H1 (cell line): ENCODE results near the gene MACROD2. TPM values are rescaled to one million over a fixed set of nuclear protein-coding genes. Genes with fewer than 3 reads are reported as not detected.

Experiments used
- CTCF ChIA-PET: fragments of 300-600 bp; sonication (Branson Sonifier 250); formaldehyde crosslinking; loops from one replicate; lab custom pipeline; 2021; ENCODE audit not compliant: partially characterized antibody; lab: Charles Lee
- POLR2A ChIA-PET: fragments of 300-600 bp; sonication (Branson Sonifier 250); formaldehyde crosslinking; loops from one replicate; lab custom pipeline; 2021; ENCODE audit warnings: inconsistent platforms; ENCODE audit not compliant: partially characterized antibody; lab: Charles Lee
- DNase-seq, 2 experiments: peaks; one replicate each; pipeline versions ENCODE4 v3.0.0 to v3.0.0-alpha.2; 2010 to 2022; ENCODE audit warnings: low spot score in 2 of 2, low read depth in 1 of 2, mixed read lengths in 1 of 2
- FAIRE-seq: peaks from 2 replicates; lab custom pipeline; 2011; peaks lifted over from hg19 to GRCh38; lab: Jason Lieb, UNC
- H2AFZ ChIP-seq: 2 replicates; pipeline ENCODE4 v1.8.1; 2012; ENCODE audit warnings: low read length, inconsistent platforms
- H2AK5ac ChIP-seq: 2 replicates; pipeline ENCODE4 v1.6.1; 2013; ENCODE audit warnings: low read depth, low read length
- H2BK120ac ChIP-seq: replicated peaks from 2 replicates; pipeline ENCODE3; 2013; ENCODE audit warnings: low read depth, low read length, inconsistent platforms
- H2BK12ac ChIP-seq: 2 replicates; pipeline ENCODE4 v1.6.1; 2013; ENCODE audit warnings: low read depth, low read length
- H2BK15ac ChIP-seq: 2 replicates; pipeline ENCODE4 v1.6.1; 2013; ENCODE audit warnings: low read length
- H2BK20ac ChIP-seq: 2 replicates; pipeline ENCODE4 v1.6.1; 2013; ENCODE audit warnings: low read length
- H2BK5ac ChIP-seq: 2 replicates; pipeline ENCODE4 v1.6.1; 2013; ENCODE audit warnings: low read depth, low read length
- H3K14ac ChIP-seq: 2 replicates; pipeline ENCODE4 v1.6.1; 2013; ENCODE audit warnings: inconsistent platforms; ENCODE audit not compliant: insufficient read length
- H3K18ac ChIP-seq: 2 replicates; pipeline ENCODE4 v1.6.1; 2013; ENCODE audit warnings: low read length; ENCODE audit errors: extremely low read depth
- H3K23ac ChIP-seq: 2 replicates; pipeline ENCODE4 v1.6.1; 2013; ENCODE audit warnings: inconsistent platforms; ENCODE audit not compliant: insufficient read length
- H3K23me2 ChIP-seq: 2 replicates; pipeline ENCODE4 v1.6.1; 2013; ENCODE audit warnings: low read depth, low read length
- H3K27ac ChIP-seq: 2 replicates; pipeline ENCODE4 v1.6.1; 2011; ENCODE audit warnings: low read depth, low read length, inconsistent platforms
- H3K27me3 ChIP-seq, 4 experiments: replicated peaks in 1 of 4; 1 replicate in 1 of 4; 2 replicates in 3 of 4; pipeline versions ENCODE4 v1.6.1 to v1.8.1; 2011 to 2013; ENCODE audit warnings: low read length in 3 of 4, mild to moderate bottlenecking in 3 of 4, inconsistent platforms in 2 of 4, mixed read lengths in 2 of 4, moderate library complexity in 1 of 4; ENCODE audit not compliant: control insufficient read depth in 3 of 4, insufficient read depth in 3 of 4; ENCODE audit errors: extremely low read depth in 1 of 4
- H3K36me3 ChIP-seq, 4 experiments: 2 replicates each; pipeline versions ENCODE4 v1.6.1 to v1.8.1; 2011 to 2013; ENCODE audit warnings: mild to moderate bottlenecking in 4 of 4, low read length in 3 of 4, moderate library complexity in 2 of 4, control low read depth in 1 of 4, inconsistent platforms in 1 of 4; ENCODE audit not compliant: insufficient read depth in 4 of 4, control insufficient read depth in 2 of 4
- H3K4ac ChIP-seq: replicated peaks from 2 replicates; pipeline ENCODE3; 2013; ENCODE audit warnings: low read length, low read depth, mixed read lengths, inconsistent platforms; ENCODE audit not compliant: insufficient read length
- H3K4me1 ChIP-seq, 4 experiments: replicated peaks in 1 of 4; 1 replicate in 1 of 4; 2 replicates in 3 of 4; pipeline versions ENCODE4 v1.6.1 to v1.8.1; 2011 to 2013; ENCODE audit warnings: low read length in 3 of 4, inconsistent platforms in 2 of 4, mixed read lengths in 1 of 4; ENCODE audit not compliant: insufficient read depth in 4 of 4, control insufficient read depth in 3 of 4
- H3K4me2 ChIP-seq, 2 experiments: 2 replicates each; pipeline versions ENCODE4 v1.6.1 to v1.8.1; 2011 to 2013; ENCODE audit warnings: low read depth in 2 of 2, low read length in 2 of 2, control low read depth in 1 of 2, inconsistent platforms in 1 of 2, mild to moderate bottlenecking in 1 of 2; ENCODE audit not compliant: insufficient read depth in 1 of 2
- H3K4me3 ChIP-seq, 4 experiments: fragments of 200-600, 300-600 bp in 1 of 4; sonication (generic), shearing (Covaris generic), sonication (Bioruptor Twin) in 1 of 4; 2 replicates each; pipeline versions ENCODE4 v1.5.1 to v1.8.1; 2011 to 2016; ENCODE audit warnings: low read length in 4 of 4, low read depth in 3 of 4, control low read depth in 2 of 4, inconsistent platforms in 2 of 4, mild to moderate bottlenecking in 2 of 4, mixed read lengths in 1 of 4, moderate library complexity in 1 of 4; ENCODE audit not compliant: insufficient read depth in 2 of 4; ENCODE audit errors: extremely low read depth in 1 of 4
- H3K56ac ChIP-seq: replicated peaks from 2 replicates; pipeline ENCODE3; 2013; ENCODE audit warnings: low read depth, mild to moderate bottlenecking, mixed read lengths, low read length, inconsistent platforms; ENCODE audit not compliant: insufficient read length
- H3K79me1 ChIP-seq: 2 replicates; pipeline ENCODE4 v1.6.1; 2013; ENCODE audit warnings: low read depth, low read length, control low read depth
- H3K79me2 ChIP-seq, 2 experiments: 2 replicates each; pipeline versions ENCODE4 v1.6.1 to v1.8.1; 2012 to 2013; ENCODE audit warnings: low read length in 2 of 2, mild to moderate bottlenecking in 2 of 2, inconsistent platforms in 1 of 2; ENCODE audit not compliant: insufficient read depth in 2 of 2, control insufficient read depth in 1 of 2
- H3K9ac ChIP-seq, 4 experiments: replicated peaks in 1 of 4; 1 replicate in 1 of 4; 2 replicates in 3 of 4; pipeline versions ENCODE4 v1.6.1 to v1.8.1; 2011 to 2013; ENCODE audit warnings: low read depth in 3 of 4, low read length in 3 of 4, control low read depth in 2 of 4, mild to moderate bottlenecking in 2 of 4, moderate library complexity in 2 of 4, inconsistent platforms in 1 of 4; ENCODE audit errors: extremely low read depth in 1 of 4
- H3K9me3 ChIP-seq, 2 experiments: 2 replicates each; pipeline versions ENCODE4 v1.6.1 to v1.8.1; 2012 to 2013; ENCODE audit warnings: mild to moderate bottlenecking in 2 of 2, moderate library complexity in 2 of 2, control low read depth in 1 of 2, inconsistent platforms in 1 of 2, low read depth in 1 of 2, low read length in 1 of 2, mixed read lengths in 1 of 2; ENCODE audit not compliant: insufficient read depth in 2 of 2
- H4K20me1 ChIP-seq, 2 experiments: replicated peaks in 1 of 2; 2 replicates each; pipeline versions ENCODE3 to v1.8.1; 2011 to 2013; ENCODE audit warnings: inconsistent platforms in 2 of 2, low read length in 2 of 2, mild to moderate bottlenecking in 1 of 2; ENCODE audit not compliant: insufficient read depth in 2 of 2, control insufficient read depth in 1 of 2
- H4K5ac ChIP-seq: 2 replicates; pipeline ENCODE4 v1.6.1; 2013; ENCODE audit warnings: low read length, low read depth, mixed read lengths, inconsistent platforms; ENCODE audit not compliant: insufficient read length
- H4K8ac ChIP-seq: 2 replicates; pipeline ENCODE4 v1.8.0; 2013; ENCODE audit warnings: mild to moderate bottlenecking, moderate library complexity, low read length, inconsistent platforms; ENCODE audit not compliant: insufficient read depth; ENCODE audit errors: extremely low read depth
- H4K91ac ChIP-seq: replicated peaks from 2 replicates; pipeline ENCODE3; 2013; ENCODE audit warnings: low read length, mixed read lengths, inconsistent platforms; ENCODE audit not compliant: insufficient read length
- ATF3 ChIP-seq: IDR thresholded peaks from 2 replicates; pipeline ENCODE4 v1.6.1; 2011; ENCODE audit warnings: low read depth, mild to moderate bottlenecking, low read length; ENCODE audit not compliant: insufficient read depth
- CBX8 ChIP-seq: fragments of 300-800, 300-1000 bp; sonication (generic); IDR thresholded peaks from 2 replicates; pipeline ENCODE4 v1.7.1; 2016; ENCODE audit warnings: low read depth, low read length, borderline replicate concordance
- FOSL1 ChIP-seq: IDR thresholded peaks from 2 replicates; pipeline ENCODE4 v1.6.1; 2011; ENCODE audit warnings: mild to moderate bottlenecking, low read depth, low read length, moderate library complexity; ENCODE audit not compliant: insufficient read depth
- MAFK ChIP-seq: IDR thresholded peaks from 2 replicates; pipeline ENCODE4 v1.6.1; 2012; ENCODE audit warnings: low read depth, mild to moderate bottlenecking, improper control_type of control experiment, low read length
- NANOG ChIP-seq: IDR thresholded peaks from 2 replicates; pipeline ENCODE4 v1.6.1; 2011; ENCODE audit warnings: low read length, low read depth, mild to moderate bottlenecking, inconsistent platforms; ENCODE audit not compliant: insufficient read depth, poor library complexity, severe bottlenecking
- NRF1 ChIP-seq: IDR thresholded peaks from 2 replicates; pipeline ENCODE4 v1.6.1; 2011; ENCODE audit warnings: mild to moderate bottlenecking, low read depth, low read length, improper control_type of control experiment
- PHF8 ChIP-seq: fragments of 200-600 bp; sonication (generic); conservative IDR thresholded peaks from 2 replicates; pipeline ENCODE4 v1.7.1; 2012; ENCODE audit warnings: low read depth, mild to moderate bottlenecking, inconsistent platforms, low read length, moderate library complexity
- POLR2A ChIP-seq, 2 experiments: IDR thresholded peaks; 1 replicate in 1 of 2; 2 replicates in 1 of 2; pipeline ENCODE4 v1.6.1; 2011; ENCODE audit warnings: low read depth in 2 of 2, low read length in 2 of 2, mild to moderate bottlenecking in 2 of 2; ENCODE audit errors: control extremely low read depth in 1 of 2
- POU5F1 ChIP-seq: IDR thresholded peaks from 2 replicates; pipeline ENCODE4 v1.6.1; 2011; ENCODE audit warnings: low read depth, mild to moderate bottlenecking, low read length, moderate library complexity
- RNF2 ChIP-seq: fragments of 200-900, 300-1000 bp; sonication (generic); IDR thresholded peaks from 2 replicates; pipeline ENCODE4 v1.7.1; 2016; ENCODE audit warnings: borderline replicate concordance, low read depth, mild to moderate bottlenecking, antibody characterized with exemption, low read length; ENCODE audit not compliant: poor library complexity, severe bottlenecking; ENCODE audit errors: missing control alignments
- SP2 ChIP-seq: IDR thresholded peaks from 2 replicates; pipeline ENCODE4 v1.6.1; 2012; ENCODE audit warnings: mild to moderate bottlenecking, low read length, inconsistent platforms
- SRF ChIP-seq: IDR thresholded peaks from 2 replicates; pipeline ENCODE4 v1.6.1; 2011; ENCODE audit warnings: mild to moderate bottlenecking, low read depth, low read length, moderate library complexity
- SUZ12 ChIP-seq: fragments of 200-600 bp; sonication (generic); IDR thresholded peaks from 2 replicates; pipeline ENCODE4 v1.6.1; 2012; ENCODE audit warnings: mild to moderate bottlenecking, inconsistent platforms, low read length, moderate library complexity, mixed read lengths
- WGBS, 2 experiments: shearing (Covaris generic) in 1 of 2; methylation state at CpG; one replicate each; pipeline versions ENCODE4 v1.1.6 to v1.1.7; 2013 to 2015; ENCODE audit warnings: low lambda C conversion rate in 2 of 2, mixed read lengths in 2 of 2, inconsistent platforms in 1 of 2, low coverage in 1 of 2, missing lambda C conversion rate in 1 of 2; ENCODE audit not compliant: insufficient replicate concordance in 2 of 2, insufficient coverage in 1 of 2, insufficient read length in 1 of 2; ENCODE audit errors: extremely low coverage in 1 of 2, missing lambda C conversion rate in 1 of 2; 5-methylcytosine and 5-hydroxymethylcytosine counted together
- polyA plus RNA-seq, 7 experiments: library from polyadenylated mRNA; depleted of rRNA in 3 of 7; stranded (reverse) in 5 of 7; unstranded in 2 of 7; fragments of >200 nt in 5 of 7; fragments of 200-250 nt in 2 of 7; gene quantifications; 1 replicate in 5 of 7; 2 replicates in 1 of 7; 4 replicates in 1 of 7; pipeline versions ENCODE4 v1.2.1 to v1.2.3, GENCODE V29; 2011 to 2013; ENCODE audit warnings: missing spikeins in 2 of 7, mixed read lengths in 2 of 7
- total RNA-seq: library from RNA; stranded (reverse); fragmentation: NEBNext Ultra II Directional; extraction: Animal tissue kit (Norgen Biotek cat#: 25700); gene quantifications from 2 replicates; pipeline ENCODE4 v1.2.1, GENCODE V29; 2021

Gene MACROD2
- total and polyA plus RNA-seq, 2 of the 8 experiments (the other 6 are each of a cell fraction or from before 2014, with no cell fraction given) = 0.70 to 3.9 TPM

GRCh38 chr20:15642676-15643075 is 1647.4 kb downstream of the MACROD2 start:
- no peak overlapping the region for H2BK5ac ChIP-seq
- H3K27me3 ChIP-seq = no peaks in the 10 kb centered on the region
- no peak overlapping the region for H3K27ac ChIP-seq
- H3K56ac ChIP-seq = no peak overlapping the region
- no peak overlapping the region for H2AK5ac ChIP-seq
- H3K9me3 ChIP-seq = no peaks in the 10 kb centered on the region
- no peaks in the 10 kb centered on the region for H3K79me2 ChIP-seq
- H2BK15ac ChIP-seq = no peak overlapping the region; the same call in 1 of the 2 replicates
- H2BK12ac ChIP-seq = no peak overlapping the region
- FAIRE-seq = no peak
- H3K4me1 ChIP-seq = peaks cover 0 to 6% (median 0%) of the 10 kb centered on the region in 4 experiments; a peak in 4 of 7 replicates
- H2AFZ ChIP-seq = no peak overlapping the region
- no peak overlapping the region for H3K9ac ChIP-seq
- no peak overlapping the region for H3K4me2 ChIP-seq
- no peak overlapping the region for H4K8ac ChIP-seq
- no peak overlapping the region for H3K18ac ChIP-seq
- H3K14ac ChIP-seq = no peak overlapping the region
- no peak overlapping the region for H2BK120ac ChIP-seq
- no peak overlapping the region for H3K4ac ChIP-seq
- H2BK20ac ChIP-seq = no peak overlapping the region; the same call in 1 of the 2 replicates
- no peak for DNase-seq
- WGBS, 2 experiments = 96% methylated on average over 4 of the region's 4 CpGs; no CpG with 5 or more reads in 1 of the 2 experiments
- H3K23ac ChIP-seq = no peak overlapping the region
- CTCF ChIA-PET = interaction anchor here (0.8 to 3.0 kb wide), 3 partner anchors 11 to 14 kb away, joined by 3 to 9 read pairs (median 3); no protein-coding TSS in a partner anchor
- H3K23me2 ChIP-seq = no peaks in the 10 kb centered on the region
- H4K20me1 ChIP-seq = no peaks in the 10 kb centered on the region
- H3K36me3 ChIP-seq = no peaks in the 10 kb centered on the region
- no peaks in the 10 kb centered on the region for H3K79me1 ChIP-seq
- no peak overlapping the region for H3K4me3 ChIP-seq
- H4K5ac ChIP-seq = no peak overlapping the region
- POLR2A ChIA-PET = no interaction called here
- no peak for TF ChIP-seq NRF1
- TF ChIP-seq POLR2A (IDR thresholded peaks at IDR 0.05; ENCODE audit: control extremely low read depth in 1 of 2, low read depth in 2 of 2, low read length in 2 of 2) = no peak
- TF ChIP-seq SUZ12 = no peak
- no peak for TF ChIP-seq SRF
- no peak for TF ChIP-seq RNF2
- no peak for TF ChIP-seq POU5F1
- no peak for TF ChIP-seq ATF3
- no peak for TF ChIP-seq FOSL1
- no peak for TF ChIP-seq MAFK
- no peak for TF ChIP-seq SP2
- TF ChIP-seq PHF8 = no peak
- TF ChIP-seq NANOG = no peak
- TF ChIP-seq CBX8 = no peak
- no peak overlapping the region for H4K91ac ChIP-seq
